Activated T-cell treated with anti-CD3 and anti-CD28 coated beads for 1 hour (primary cell): ENCODE measurements around the gene HSF2.

Experiments used
- DNase-seq: peaks from one replicate; pipeline ENCODE4 v3.0.0-alpha.2; 2020; ENCODE audit warnings: low read depth

HSF2 gene

GRCh38 chr6:122400121-122400450 is 634 bp downstream of the HSF2 start:
- no peak for DNase-seq

DNA sequence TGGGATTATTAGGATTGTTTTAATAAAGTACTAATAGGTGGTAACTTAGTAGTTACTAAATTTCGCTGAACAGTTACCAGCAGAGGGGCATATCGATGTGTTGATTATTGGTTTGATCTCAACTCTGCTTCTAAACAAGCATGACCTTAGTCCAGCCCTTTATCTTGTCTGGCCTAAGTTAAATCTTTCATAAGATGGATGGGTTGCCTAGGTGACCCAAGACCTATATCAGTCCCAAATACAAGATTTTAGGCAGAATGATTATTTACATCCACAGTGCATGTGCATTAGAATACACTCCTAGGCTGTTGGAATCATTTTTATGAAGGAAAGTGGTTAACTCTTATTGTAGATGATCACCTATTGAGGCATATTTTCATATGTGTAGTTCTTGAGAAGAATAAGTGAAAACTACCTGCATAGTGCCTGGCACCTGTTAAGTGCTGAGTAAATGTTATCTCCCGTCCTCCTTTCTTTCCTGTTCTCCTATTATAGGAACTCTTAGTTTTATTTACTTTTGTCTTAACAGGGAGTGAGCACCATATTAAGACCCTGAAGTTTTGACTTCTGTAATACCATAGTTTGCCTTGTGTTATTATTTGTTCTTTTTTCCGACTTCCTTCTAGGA is 1.1 kb downstream of the HSF2 start:
- no peak for DNase-seq

DNA sequence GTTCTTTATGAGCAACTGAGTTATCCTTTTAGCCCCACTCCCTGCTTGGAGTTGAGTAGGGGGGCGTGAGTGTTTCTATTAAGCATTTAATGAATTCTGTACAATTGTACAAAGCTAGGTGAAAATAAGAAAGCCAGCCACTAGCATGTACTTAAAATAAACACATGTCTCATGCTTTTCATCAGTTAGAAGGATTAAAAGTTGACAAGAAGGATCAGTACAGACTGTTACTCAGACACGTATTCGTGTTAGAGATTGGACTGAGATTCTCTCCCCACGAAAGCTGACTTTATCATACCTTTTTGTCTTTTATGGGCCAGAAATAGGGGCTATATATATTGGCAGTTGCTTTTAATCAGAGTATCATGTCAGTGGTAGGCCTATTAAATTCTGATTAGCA is 1.7 kb downstream of the HSF2 start:
- no peak for DNase-seq

DNA sequence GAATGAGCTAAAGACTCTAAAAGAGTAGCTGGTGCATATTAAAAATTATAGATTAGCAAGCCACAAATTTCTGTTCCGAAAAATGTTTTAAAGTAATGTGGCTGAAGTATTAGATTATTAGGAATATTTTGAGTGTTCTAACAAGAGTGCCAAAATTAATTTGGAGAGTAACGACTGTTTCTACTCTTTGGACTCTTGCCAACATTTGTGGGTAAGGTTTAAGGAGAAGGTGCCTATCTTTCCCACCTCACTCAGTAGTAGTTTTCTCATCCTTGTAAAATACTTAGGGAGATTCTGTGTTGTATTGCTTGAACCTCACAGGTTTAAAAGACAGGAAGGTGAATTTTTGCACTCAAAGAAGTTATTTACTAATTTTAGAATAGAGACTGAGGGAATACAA is 5.0 kb downstream of the HSF2 start:
- DNase-seq: no peak

- DNase-seq: no peak
These were observed 6.0 kb downstream of the HSF2 start for GRCh38 chr6:122405417-122405816.

DNA sequence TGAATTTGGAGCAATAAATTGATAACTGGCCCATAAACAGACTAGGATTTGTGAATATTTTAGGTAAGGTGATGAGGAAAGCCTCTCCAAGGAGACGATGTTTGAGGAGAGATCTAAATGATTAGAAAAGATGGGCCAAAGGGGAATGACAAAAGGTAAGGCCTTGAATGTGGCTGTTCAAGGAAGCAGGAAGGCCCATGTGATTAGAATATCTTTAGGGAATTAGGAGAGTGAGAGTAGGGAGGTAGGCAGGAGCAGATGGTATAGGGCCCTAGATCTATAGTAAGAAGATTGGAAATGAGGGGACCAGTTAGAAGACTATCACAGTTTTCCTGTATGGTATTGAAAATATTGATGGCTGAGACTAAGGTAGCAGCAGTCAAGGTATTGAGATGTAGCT is 6.7 kb downstream of the HSF2 start:
- DNase-seq: no peak

GRCh38 chr6:122407712-122408111 is 8.3 kb downstream of the HSF2 start:
- DNase-seq: no peak

- DNase-seq: no peak
These were observed 8.8 kb downstream of the HSF2 start for GRCh38 chr6:122408240-122408639.

- no peak for DNase-seq
These were observed 9.4 kb downstream of the HSF2 start for GRCh38 chr6:122408702-122409458.

DNA sequence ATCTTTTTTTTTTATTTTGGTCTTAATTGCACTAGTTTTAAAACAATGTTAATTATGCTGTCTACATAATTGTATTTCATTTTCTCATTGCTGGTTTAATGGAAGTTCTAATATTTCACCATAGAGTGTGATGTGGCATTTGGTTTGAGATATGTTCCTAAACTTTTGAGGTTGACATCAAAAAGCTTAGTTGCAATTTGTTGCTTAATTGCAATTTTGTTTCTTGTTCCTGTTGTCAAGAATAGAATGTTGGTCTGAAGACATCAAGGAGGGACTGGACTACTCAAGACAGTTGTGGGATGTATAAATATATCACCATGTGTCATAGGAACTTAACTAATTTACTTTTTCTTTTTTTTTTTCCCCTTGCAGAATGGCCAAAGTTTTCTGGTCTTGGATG is 12.5 kb downstream of the HSF2 start:
- no peak for DNase-seq

DNA sequence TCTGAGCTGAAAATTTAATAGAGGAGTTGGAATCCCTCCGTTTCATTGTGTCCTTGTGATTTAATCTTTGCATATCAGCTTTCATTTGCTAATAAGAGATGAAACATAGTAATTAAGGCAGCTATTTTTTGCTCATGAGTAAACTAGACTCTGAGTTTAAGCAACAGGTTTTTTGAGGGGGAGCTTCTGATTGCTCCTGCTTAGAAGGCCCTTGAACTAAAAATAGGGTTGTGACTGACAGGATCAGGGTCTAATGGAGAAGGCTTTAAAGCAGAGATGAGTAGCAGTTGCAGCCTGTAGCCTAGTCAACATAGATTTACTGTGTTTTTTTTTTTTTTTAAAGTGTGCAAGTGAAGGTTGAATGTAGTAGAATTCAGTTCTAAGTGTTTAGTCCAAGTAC is 17.4 kb downstream of the HSF2 start:
- DNase-seq: no peak

- DNase-seq: no peak
These were observed 22.6 kb downstream of the HSF2 start for GRCh38 chr6:122422003-122422402.

DNA sequence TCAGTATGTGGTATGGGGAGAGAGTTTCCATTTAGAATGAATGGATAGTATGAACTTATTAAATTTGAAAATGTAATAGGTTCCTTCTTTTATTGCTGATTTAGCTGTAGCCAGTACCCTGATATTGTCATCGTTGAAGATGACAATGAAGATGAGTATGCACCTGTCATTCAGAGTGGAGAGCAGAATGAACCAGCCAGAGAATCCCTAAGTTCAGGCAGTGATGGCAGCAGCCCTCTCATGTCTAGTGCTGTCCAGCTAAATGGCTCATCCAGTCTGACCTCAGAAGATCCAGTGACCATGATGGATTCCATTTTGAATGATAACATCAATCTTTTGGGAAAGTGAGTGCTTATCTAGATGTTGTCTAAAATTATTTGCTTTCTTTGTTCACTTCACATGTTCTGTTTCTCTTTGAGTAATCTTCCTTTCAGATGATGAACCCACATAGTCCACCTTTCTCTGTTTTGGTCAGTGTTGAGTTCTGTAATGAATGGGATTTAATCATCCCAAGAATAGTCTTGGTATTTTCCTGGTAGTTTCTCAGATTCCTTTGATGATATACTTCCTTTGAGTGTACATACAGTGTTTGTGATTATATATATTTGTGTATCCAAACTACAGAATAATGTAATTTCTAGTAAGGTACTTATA is 23.3 kb downstream of the HSF2 start:
- DNase-seq: no peak

GRCh38 chr6:122423734-122424133 is 24.3 kb downstream of the HSF2 start:
- no peak for DNase-seq

DNA sequence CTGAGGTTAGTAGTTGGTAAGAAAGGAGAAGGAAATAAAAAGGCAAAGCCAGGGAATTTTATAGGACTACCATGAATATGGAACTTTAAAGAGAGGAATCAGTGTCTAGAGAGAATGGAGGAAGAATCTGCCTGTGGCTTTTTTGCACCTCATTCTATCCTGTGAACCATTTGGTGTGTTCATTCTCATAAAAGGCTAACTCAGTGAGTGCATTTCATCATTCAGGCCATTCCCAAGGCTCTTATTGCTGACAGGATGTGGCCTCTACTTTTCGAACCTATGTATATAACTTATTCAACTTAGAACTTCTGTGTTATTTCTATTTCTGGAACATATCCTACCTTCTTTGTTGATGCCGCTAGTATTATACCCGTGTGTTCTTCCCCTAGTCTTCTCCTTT is 27.1 kb downstream of the HSF2 start:
- DNase-seq: no peak

- DNase-seq: no peak
These were observed 29.3 kb downstream of the HSF2 start for GRCh38 chr6:122428781-122429180.

GRCh38 chr6:122429323-122429722 is 29.9 kb downstream of the HSF2 start:
- no peak for DNase-seq

GRCh38 chr6:122431780-122432179 is 32.3 kb downstream of the HSF2 start:
- no peak for DNase-seq

GRCh38 chr6:122432816-122433215 is 33.4 kb downstream of the HSF2 start:
- no peak for DNase-seq

- no peak for DNase-seq
These were observed 39.5 kb downstream of the HSF2 start for GRCh38 chr6:122438975-122439374.

GRCh38 chr6:122445274-122445673 is 45.8 kb downstream of the HSF2 start:
- DNase-seq: no peak

- DNase-seq: no peak
These were observed 49.6 kb downstream of the HSF2 start for GRCh38 chr6:122449069-122449468.

- no peak for DNase-seq
These were observed 53.1 kb downstream of the HSF2 start for GRCh38 chr6:122452509-122452908.

- DNase-seq: no peak
These were observed 55.2 kb downstream of the HSF2 start for GRCh38 chr6:122454673-122455072.
